HG03039 (cell line): ENCODE results near the gene PTER.
A peak's percentile ranks its signal among the peaks of the same experiment; 100 is the strongest.

Experiments used
- ATAC-seq: cut with Tn5 transposase; IDR thresholded peaks from one replicate; pipeline ENCODE4 v1.9.1; 2021; ENCODE audit warnings: mild to moderate bottlenecking, moderate library complexity; ENCODE audit not compliant: unreplicated experiment

PTER gene

GRCh38 chr10:16536155-16536554, 99.3 kb downstream of the PTER start:
- no peak for ATAC-seq

GRCh38 chr10:16544099-16544498, 107.3 kb downstream of the PTER start:
- no peak for ATAC-seq

DNA sequence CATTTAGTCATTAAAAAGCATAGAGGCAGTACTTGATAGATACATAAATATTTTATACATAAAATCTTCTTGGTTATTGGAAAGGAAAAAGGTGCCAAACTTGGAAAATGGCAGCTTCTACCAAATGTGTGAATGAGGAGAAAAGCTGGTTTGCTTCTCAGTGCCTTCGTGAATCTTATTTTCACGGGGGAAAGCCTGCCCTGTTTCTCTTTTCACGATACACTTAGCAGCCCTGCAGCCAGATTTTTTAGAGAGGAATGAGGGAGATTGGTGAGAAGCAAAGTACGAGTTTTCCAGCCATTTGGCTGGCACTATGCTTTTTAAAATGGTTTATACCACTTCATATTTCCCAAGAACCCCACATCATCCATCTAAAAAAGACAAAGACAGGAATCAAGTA, 107.8 kb downstream of the PTER start:
- no peak for ATAC-seq

DNA sequence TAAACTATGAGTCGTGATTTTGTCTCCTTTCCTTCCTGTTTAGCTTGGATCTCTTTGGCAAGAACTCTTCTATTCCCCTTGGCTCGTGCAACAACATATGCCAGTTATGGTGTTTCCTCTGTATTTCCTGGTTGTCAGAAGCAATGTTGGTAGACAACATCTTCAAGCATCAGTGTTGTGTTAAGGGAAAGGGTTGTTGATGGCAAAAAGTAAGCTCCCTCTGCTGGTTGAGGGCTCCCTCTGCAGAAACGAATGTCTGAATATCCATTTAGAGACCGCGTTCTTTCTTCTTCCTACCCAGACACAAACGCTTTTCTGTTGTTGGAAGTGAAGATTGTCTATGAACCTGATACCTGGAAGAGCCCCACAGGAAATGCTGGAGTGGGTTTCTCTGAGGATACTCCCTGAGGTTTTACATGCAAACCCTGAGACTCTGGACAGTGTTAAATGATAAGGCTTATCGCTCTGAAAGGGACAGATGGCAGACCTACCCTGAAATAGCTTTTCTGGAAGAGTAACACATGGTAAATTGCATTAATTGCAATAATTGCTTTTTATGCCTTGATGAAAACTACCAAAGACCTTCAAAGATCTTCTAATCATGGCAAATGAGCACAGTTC, 108.4 kb downstream of the PTER start:
- ATAC-seq: peak; percentile 53

DNA sequence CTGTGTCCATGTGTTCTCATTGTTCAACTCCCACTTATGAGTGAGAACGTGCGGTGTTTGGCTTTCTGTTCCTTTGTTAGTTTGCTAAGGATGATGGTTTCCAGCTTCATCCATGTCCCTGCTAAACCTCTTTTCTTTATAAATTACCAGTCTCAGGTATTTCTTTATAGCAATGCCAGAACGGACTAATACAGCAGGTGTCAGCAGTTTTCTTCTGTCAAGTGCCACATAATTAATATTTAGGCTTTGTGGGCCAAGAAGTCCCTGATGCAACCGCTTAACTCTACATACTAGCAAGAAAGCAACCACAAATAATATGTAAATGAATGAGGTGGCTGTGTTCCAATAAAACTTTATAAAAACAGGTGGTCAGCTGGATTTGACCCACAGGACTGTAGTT, 111.2 kb downstream of the PTER start:
- ATAC-seq: no peak

DNA sequence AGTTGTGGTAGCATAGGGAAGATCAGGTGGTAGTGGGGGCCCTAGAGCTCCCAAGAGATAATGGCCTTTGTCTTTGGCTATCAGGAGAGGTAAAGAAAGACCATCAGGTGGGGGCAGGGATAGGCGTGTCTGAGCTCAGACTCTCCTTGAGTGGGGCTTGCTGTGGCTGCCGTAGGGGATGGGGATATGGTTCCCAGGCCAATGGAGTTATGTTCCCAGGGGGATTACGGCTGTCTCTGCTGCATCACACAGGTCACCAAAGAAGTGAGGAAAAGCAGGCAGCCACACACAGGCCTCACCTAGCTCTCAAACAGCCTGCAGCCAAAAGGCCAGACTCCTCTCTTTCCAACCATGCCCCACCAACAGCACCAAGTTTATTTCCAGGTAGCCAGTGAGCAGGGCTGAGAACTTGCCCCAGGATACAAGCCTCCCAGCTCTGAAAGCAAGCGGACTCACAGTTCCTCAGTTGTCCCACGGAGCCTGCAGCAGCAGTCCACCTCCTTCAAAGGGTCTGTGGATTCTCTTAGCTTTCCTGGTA, 122.5 kb downstream of the PTER start:
- ATAC-seq: no peak

- ATAC-seq: no peak
Observed at GRCh38 chr10:16562891-16563290, 126.1 kb downstream of the PTER start.
